ENCODE results near the gene LRRC8C.

- TF ChIP-seq CTCF (IDR thresholded peaks at IDR 0.05), result no peak
- no peak for TF ChIP-seq EZH2 (IDR thresholded peaks at IDR 0.05)
These were observed 99.8 kb downstream of the LRRC8C start for GRCh38 chr1:89732643-89733222.
